H1 (cell line): ENCODE measurements around the gene U2AF1L4. TPM values are rescaled to one million over a fixed set of nuclear protein-coding genes. Genes with fewer than 3 reads are reported as not detected.

Experiments
- CTCF ChIA-PET: fragments of 300-600 bp; sonication (Branson Sonifier 250); formaldehyde crosslinking; loops from one replicate; lab custom pipeline; 2021; ENCODE audit not compliant: partially characterized antibody; lab: Charles Lee
- POLR2A ChIA-PET: fragments of 300-600 bp; sonication (Branson Sonifier 250); formaldehyde crosslinking; loops from one replicate; lab custom pipeline; 2021; ENCODE audit warnings: inconsistent platforms; ENCODE audit not compliant: partially characterized antibody; lab: Charles Lee
- DNase-seq, 2 experiments: peaks; one replicate each; pipeline versions ENCODE4 v3.0.0 to v3.0.0-alpha.2; 2010 to 2022; ENCODE audit warnings: low spot score in 2 of 2, low read depth in 1 of 2, mixed read lengths in 1 of 2
- FAIRE-seq: peaks from 2 replicates; lab custom pipeline; 2011; peaks lifted over from hg19 to GRCh38; lab: Jason Lieb, UNC
- H2AFZ ChIP-seq: 2 replicates; pipeline ENCODE4 v1.8.1; 2012; ENCODE audit warnings: low read length, inconsistent platforms
- H2AK5ac ChIP-seq: 2 replicates; pipeline ENCODE4 v1.6.1; 2013; ENCODE audit warnings: low read depth, low read length
- H2BK120ac ChIP-seq: replicated peaks from 2 replicates; pipeline ENCODE3; 2013; ENCODE audit warnings: low read depth, low read length, inconsistent platforms
- H2BK12ac ChIP-seq: 2 replicates; pipeline ENCODE4 v1.6.1; 2013; ENCODE audit warnings: low read depth, low read length
- H2BK15ac ChIP-seq: 2 replicates; pipeline ENCODE4 v1.6.1; 2013; ENCODE audit warnings: low read length
- H2BK20ac ChIP-seq: 2 replicates; pipeline ENCODE4 v1.6.1; 2013; ENCODE audit warnings: low read length
- H2BK5ac ChIP-seq: 2 replicates; pipeline ENCODE4 v1.6.1; 2013; ENCODE audit warnings: low read depth, low read length
- H3K14ac ChIP-seq: 2 replicates; pipeline ENCODE4 v1.6.1; 2013; ENCODE audit warnings: inconsistent platforms; ENCODE audit not compliant: insufficient read length
- H3K18ac ChIP-seq: 2 replicates; pipeline ENCODE4 v1.6.1; 2013; ENCODE audit warnings: low read length; ENCODE audit errors: extremely low read depth
- H3K23ac ChIP-seq: 2 replicates; pipeline ENCODE4 v1.6.1; 2013; ENCODE audit warnings: inconsistent platforms; ENCODE audit not compliant: insufficient read length
- H3K23me2 ChIP-seq: 2 replicates; pipeline ENCODE4 v1.6.1; 2013; ENCODE audit warnings: low read depth, low read length
- H3K27ac ChIP-seq: 2 replicates; pipeline ENCODE4 v1.6.1; 2011; ENCODE audit warnings: low read depth, low read length, inconsistent platforms
- H3K27me3 ChIP-seq, 4 experiments: replicated peaks in 1 of 4; 1 replicate in 1 of 4; 2 replicates in 3 of 4; pipeline versions ENCODE4 v1.6.1 to v1.8.1; 2011 to 2013; ENCODE audit warnings: low read length in 3 of 4, mild to moderate bottlenecking in 3 of 4, inconsistent platforms in 2 of 4, mixed read lengths in 2 of 4, moderate library complexity in 1 of 4; ENCODE audit not compliant: control insufficient read depth in 3 of 4, insufficient read depth in 3 of 4; ENCODE audit errors: extremely low read depth in 1 of 4
- H3K36me3 ChIP-seq, 4 experiments: 2 replicates each; pipeline versions ENCODE4 v1.6.1 to v1.8.1; 2011 to 2013; ENCODE audit warnings: mild to moderate bottlenecking in 4 of 4, low read length in 3 of 4, moderate library complexity in 2 of 4, control low read depth in 1 of 4, inconsistent platforms in 1 of 4; ENCODE audit not compliant: insufficient read depth in 4 of 4, control insufficient read depth in 2 of 4
- H3K4ac ChIP-seq: replicated peaks from 2 replicates; pipeline ENCODE3; 2013; ENCODE audit warnings: low read length, low read depth, mixed read lengths, inconsistent platforms; ENCODE audit not compliant: insufficient read length
- H3K4me1 ChIP-seq, 4 experiments: replicated peaks in 1 of 4; 1 replicate in 1 of 4; 2 replicates in 3 of 4; pipeline versions ENCODE4 v1.6.1 to v1.8.1; 2011 to 2013; ENCODE audit warnings: low read length in 3 of 4, inconsistent platforms in 2 of 4, mixed read lengths in 1 of 4; ENCODE audit not compliant: insufficient read depth in 4 of 4, control insufficient read depth in 3 of 4
- H3K4me2 ChIP-seq, 2 experiments: 2 replicates each; pipeline versions ENCODE4 v1.6.1 to v1.8.1; 2011 to 2013; ENCODE audit warnings: low read depth in 2 of 2, low read length in 2 of 2, control low read depth in 1 of 2, inconsistent platforms in 1 of 2, mild to moderate bottlenecking in 1 of 2; ENCODE audit not compliant: insufficient read depth in 1 of 2
- H3K4me3 ChIP-seq, 4 experiments: fragments of 200-600, 300-600 bp in 1 of 4; sonication (generic), shearing (Covaris generic), sonication (Bioruptor Twin) in 1 of 4; 2 replicates each; pipeline versions ENCODE4 v1.5.1 to v1.8.1; 2011 to 2016; ENCODE audit warnings: low read length in 4 of 4, low read depth in 3 of 4, control low read depth in 2 of 4, inconsistent platforms in 2 of 4, mild to moderate bottlenecking in 2 of 4, mixed read lengths in 1 of 4, moderate library complexity in 1 of 4; ENCODE audit not compliant: insufficient read depth in 2 of 4; ENCODE audit errors: extremely low read depth in 1 of 4
- H3K56ac ChIP-seq: replicated peaks from 2 replicates; pipeline ENCODE3; 2013; ENCODE audit warnings: low read depth, mild to moderate bottlenecking, mixed read lengths, low read length, inconsistent platforms; ENCODE audit not compliant: insufficient read length
- H3K79me1 ChIP-seq: 2 replicates; pipeline ENCODE4 v1.6.1; 2013; ENCODE audit warnings: low read depth, low read length, control low read depth
- H3K79me2 ChIP-seq, 2 experiments: 2 replicates each; pipeline versions ENCODE4 v1.6.1 to v1.8.1; 2012 to 2013; ENCODE audit warnings: low read length in 2 of 2, mild to moderate bottlenecking in 2 of 2, inconsistent platforms in 1 of 2; ENCODE audit not compliant: insufficient read depth in 2 of 2, control insufficient read depth in 1 of 2
- H3K9ac ChIP-seq, 4 experiments: replicated peaks in 1 of 4; 1 replicate in 1 of 4; 2 replicates in 3 of 4; pipeline versions ENCODE4 v1.6.1 to v1.8.1; 2011 to 2013; ENCODE audit warnings: low read depth in 3 of 4, low read length in 3 of 4, control low read depth in 2 of 4, mild to moderate bottlenecking in 2 of 4, moderate library complexity in 2 of 4, inconsistent platforms in 1 of 4; ENCODE audit errors: extremely low read depth in 1 of 4
- H3K9me3 ChIP-seq, 2 experiments: 2 replicates each; pipeline versions ENCODE4 v1.6.1 to v1.8.1; 2012 to 2013; ENCODE audit warnings: mild to moderate bottlenecking in 2 of 2, moderate library complexity in 2 of 2, control low read depth in 1 of 2, inconsistent platforms in 1 of 2, low read depth in 1 of 2, low read length in 1 of 2, mixed read lengths in 1 of 2; ENCODE audit not compliant: insufficient read depth in 2 of 2
- H4K20me1 ChIP-seq, 2 experiments: replicated peaks in 1 of 2; 2 replicates each; pipeline versions ENCODE3 to v1.8.1; 2011 to 2013; ENCODE audit warnings: inconsistent platforms in 2 of 2, low read length in 2 of 2, mild to moderate bottlenecking in 1 of 2; ENCODE audit not compliant: insufficient read depth in 2 of 2, control insufficient read depth in 1 of 2
- H4K5ac ChIP-seq: 2 replicates; pipeline ENCODE4 v1.6.1; 2013; ENCODE audit warnings: low read length, low read depth, mixed read lengths, inconsistent platforms; ENCODE audit not compliant: insufficient read length
- H4K8ac ChIP-seq: 2 replicates; pipeline ENCODE4 v1.8.0; 2013; ENCODE audit warnings: mild to moderate bottlenecking, moderate library complexity, low read length, inconsistent platforms; ENCODE audit not compliant: insufficient read depth; ENCODE audit errors: extremely low read depth
- H4K91ac ChIP-seq: replicated peaks from 2 replicates; pipeline ENCODE3; 2013; ENCODE audit warnings: low read length, mixed read lengths, inconsistent platforms; ENCODE audit not compliant: insufficient read length
- CHD2 ChIP-seq: IDR thresholded peaks from 2 replicates; pipeline ENCODE4 v1.6.1; 2012; ENCODE audit warnings: low read length, improper control_type of control experiment
- MAX ChIP-seq: IDR thresholded peaks from 2 replicates; pipeline ENCODE4 v1.6.1; 2012; ENCODE audit warnings: inconsistent platforms
- WGBS, 2 experiments: shearing (Covaris generic) in 1 of 2; methylation state at CpG; one replicate each; pipeline versions ENCODE4 v1.1.6 to v1.1.7; 2013 to 2015; ENCODE audit warnings: low lambda C conversion rate in 2 of 2, mixed read lengths in 2 of 2, inconsistent platforms in 1 of 2, low coverage in 1 of 2, missing lambda C conversion rate in 1 of 2; ENCODE audit not compliant: insufficient replicate concordance in 2 of 2, insufficient coverage in 1 of 2, insufficient read length in 1 of 2; ENCODE audit errors: extremely low coverage in 1 of 2, missing lambda C conversion rate in 1 of 2; 5-methylcytosine and 5-hydroxymethylcytosine counted together
- polyA plus RNA-seq, 7 experiments: library from polyadenylated mRNA; depleted of rRNA in 3 of 7; stranded (reverse) in 5 of 7; unstranded in 2 of 7; fragments of >200 nt in 5 of 7; fragments of 200-250 nt in 2 of 7; gene quantifications; 1 replicate in 5 of 7; 2 replicates in 1 of 7; 4 replicates in 1 of 7; pipeline versions ENCODE4 v1.2.1 to v1.2.3, GENCODE V29; 2011 to 2013; ENCODE audit warnings: missing spikeins in 2 of 7, mixed read lengths in 2 of 7
- total RNA-seq: library from RNA; stranded (reverse); fragmentation: NEBNext Ultra II Directional; extraction: Animal tissue kit (Norgen Biotek cat#: 25700); gene quantifications from 2 replicates; pipeline ENCODE4 v1.2.1, GENCODE V29; 2021

Gene U2AF1L4
- total and polyA plus RNA-seq, 2 of the 8 experiments (the other 6 are each of a cell fraction or from before 2014, with no cell fraction given) = 15.1 to 32.7 TPM

DNA sequence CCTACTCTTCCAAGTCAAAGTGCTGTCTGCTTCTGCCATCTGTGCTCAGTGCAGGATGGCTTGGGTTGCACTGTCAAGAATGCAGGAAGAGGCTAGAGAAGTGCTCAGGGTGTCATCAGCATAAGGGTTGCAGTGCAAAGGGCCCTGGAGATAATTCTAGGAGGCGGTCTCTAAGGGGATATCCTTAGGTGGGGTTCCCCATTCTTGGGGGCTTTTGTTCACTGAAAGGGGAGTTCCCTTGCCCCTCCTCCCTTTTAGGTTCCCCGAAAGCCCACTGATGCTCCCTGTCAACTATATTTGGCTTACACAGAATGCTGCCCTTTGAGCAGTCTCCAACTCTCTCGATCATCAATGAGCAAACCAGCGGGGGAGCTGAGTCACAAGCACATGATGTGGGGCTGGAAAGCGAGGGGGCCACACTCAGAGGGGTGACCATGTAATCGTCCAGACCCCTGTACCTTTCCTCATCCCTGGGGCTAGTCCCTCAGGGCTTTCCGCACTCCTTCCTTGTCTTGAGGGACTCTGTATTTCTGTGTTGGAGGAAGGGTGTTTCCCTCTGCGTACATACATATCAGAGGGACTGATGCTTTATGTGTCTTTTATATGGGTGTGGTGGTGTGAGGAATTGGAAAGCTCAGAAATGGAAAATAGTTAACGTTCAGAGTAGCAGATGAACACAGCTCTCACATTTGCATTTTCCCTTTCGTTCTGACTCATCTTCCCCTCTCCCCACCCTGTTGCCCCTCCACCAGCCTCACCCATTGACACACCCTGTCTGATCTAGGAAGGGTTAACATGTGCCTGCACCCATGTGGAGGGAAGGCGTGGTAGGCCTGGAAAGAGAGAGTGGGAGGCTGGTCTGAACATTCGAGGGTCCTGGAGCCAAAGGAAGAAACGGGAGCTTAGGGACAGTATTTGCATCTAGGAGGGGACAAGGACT is 34.2 kb downstream of the U2AF1L4 start:
- H3K4ac ChIP-seq = no peak overlapping the region
- H2BK20ac ChIP-seq = no peak overlapping the region
- CTCF ChIA-PET = interaction anchor here (1.0 to 6.6 kb wide), 3 partner anchors 9 to 155 kb away, joined by 3 to 105 read pairs (median 5); no protein-coding TSS in a partner anchor
- no peak overlapping the region for H3K56ac ChIP-seq
- no peak overlapping the region for H3K23ac ChIP-seq
- H3K27me3 ChIP-seq = no peaks in the 10 kb centered on the region
- no peak overlapping the region for H3K4me3 ChIP-seq
- H4K5ac ChIP-seq = no peak overlapping the region
- no peak overlapping the region for H2AFZ ChIP-seq
- DNase-seq (no peak), FAIRE-seq (no peak)
- H3K9ac ChIP-seq = no peak overlapping the region
- no peaks in the 10 kb centered on the region; a peak in 1 of 4 replicates for H3K79me2 ChIP-seq
- no peak overlapping the region for H4K91ac ChIP-seq
- H4K8ac ChIP-seq = no peak overlapping the region
- peaks cover 5% of the 10 kb centered on the region in 2 experiments for H4K20me1 ChIP-seq
- no peak overlapping the region for H2BK120ac ChIP-seq
- no peak overlapping the region for H2BK12ac ChIP-seq
- POLR2A ChIA-PET = interaction anchor here (1.0 to 4.9 kb wide), 4 partner anchors 8 to 99 kb away, joined by 3 to 28 read pairs (median 4); partner anchors contain the start of genes HAUS5 and ZBTB32
- no peak overlapping the region for H3K18ac ChIP-seq
- no peak overlapping the region for H3K14ac ChIP-seq
- H3K4me1 ChIP-seq = peaks cover 0 to 26% (median 15%) of the 10 kb centered on the region in 4 experiments; a peak in 6 of 7 replicates
- H2AK5ac ChIP-seq = no peak overlapping the region
- WGBS, 2 experiments = 78% methylated on average over 13 of the region's 13 CpGs; no CpG with 5 or more reads in 1 of the 2 experiments
- no peaks in the 10 kb centered on the region for H3K79me1 ChIP-seq
- H3K9me3 ChIP-seq = no peaks in the 10 kb centered on the region
- H3K23me2 ChIP-seq = peaks cover 5% of the 10 kb centered on the region
- H3K27ac ChIP-seq = no peak overlapping the region; the same call in 1 of the 2 replicates
- 0 out of 2 replicates have a peak overlapping the region, but pooled peaks have one; percentile 61 for H2BK15ac ChIP-seq
- TF ChIP-seq CHD2 = no peak
- TF ChIP-seq MAX = 0 out of 2 replicates have a peak, but pooled peaks have one; percentile 5
- no peak overlapping the region for H2BK5ac ChIP-seq
- H3K4me2 ChIP-seq = no peak overlapping the region
- no peaks in the 10 kb centered on the region; a peak in 1 of 8 replicates for H3K36me3 ChIP-seq
